UCSD-AML1 (cell line): ENCODE data around the gene DGKG.

Experiments used
- DNase-seq: peaks from one replicate; lab custom pipeline; 2025; ENCODE audit not compliant: unreplicated experiment; lab: John Stamatoyannopoulos, UW

The DGKG gene

GRCh38 chr3:186281176-186281575 is 80.9 kb downstream of the DGKG start:
- no peak for DNase-seq

GRCh38 chr3:186280737-186281136 is 81.3 kb downstream of the DGKG start:
- no peak for DNase-seq

GRCh38 chr3:186277268-186277909 is 84.6 kb downstream of the DGKG start:
- no peak for DNase-seq

- DNase-seq = no peak
Observed at GRCh38 chr3:186275436-186275835, 86.6 kb downstream of the DGKG start.

GRCh38 chr3:186273586-186273985 is 88.4 kb downstream of the DGKG start:
- no peak for DNase-seq

GRCh38 chr3:186270701-186271100 is 91.3 kb downstream of the DGKG start:
- no peak for DNase-seq

- no peak for DNase-seq
Observed at GRCh38 chr3:186268616-186269448, 93.2 kb downstream of the DGKG start.

- no peak for DNase-seq
Observed at GRCh38 chr3:186267758-186268157, 94.3 kb downstream of the DGKG start.

GRCh38 chr3:186264608-186265400 is 97.2 kb downstream of the DGKG start:
- no peak for DNase-seq

- no peak for DNase-seq
Observed at GRCh38 chr3:186261638-186262037, 100.4 kb downstream of the DGKG start.

GRCh38 chr3:186260726-186261125 is 101.3 kb downstream of the DGKG start:
- DNase-seq = no peak

GRCh38 chr3:186259612-186260383 is 102.2 kb downstream of the DGKG start:
- DNase-seq = peak; percentile 75

GRCh38 chr3:186258968-186259367 is 103.1 kb downstream of the DGKG start:
- no peak for DNase-seq

- DNase-seq = no peak
Observed at GRCh38 chr3:186257866-186258265, 104.2 kb downstream of the DGKG start.

GRCh38 chr3:186255703-186256331 is 106.2 kb downstream of the DGKG start:
- peak; percentile 41 for DNase-seq

GRCh38 chr3:186254676-186255650 is 107.1 kb downstream of the DGKG start:
- DNase-seq = peak; percentile 79

GRCh38 chr3:186251948-186252619 is 110.0 kb downstream of the DGKG start:
- DNase-seq = peak; percentile 18

- no peak for DNase-seq
Observed at GRCh38 chr3:186248850-186249249, 113.2 kb downstream of the DGKG start.
